ENCODE results near the gene AK4. TPM values are rescaled to one million over a fixed set of nuclear protein-coding genes. Genes with fewer than 3 reads are reported as not detected.

AK4 gene
- total RNA-seq, 3 donors from 2014 or later, result 18.2 to 47.3 (median 41.0) TPM

DNA sequence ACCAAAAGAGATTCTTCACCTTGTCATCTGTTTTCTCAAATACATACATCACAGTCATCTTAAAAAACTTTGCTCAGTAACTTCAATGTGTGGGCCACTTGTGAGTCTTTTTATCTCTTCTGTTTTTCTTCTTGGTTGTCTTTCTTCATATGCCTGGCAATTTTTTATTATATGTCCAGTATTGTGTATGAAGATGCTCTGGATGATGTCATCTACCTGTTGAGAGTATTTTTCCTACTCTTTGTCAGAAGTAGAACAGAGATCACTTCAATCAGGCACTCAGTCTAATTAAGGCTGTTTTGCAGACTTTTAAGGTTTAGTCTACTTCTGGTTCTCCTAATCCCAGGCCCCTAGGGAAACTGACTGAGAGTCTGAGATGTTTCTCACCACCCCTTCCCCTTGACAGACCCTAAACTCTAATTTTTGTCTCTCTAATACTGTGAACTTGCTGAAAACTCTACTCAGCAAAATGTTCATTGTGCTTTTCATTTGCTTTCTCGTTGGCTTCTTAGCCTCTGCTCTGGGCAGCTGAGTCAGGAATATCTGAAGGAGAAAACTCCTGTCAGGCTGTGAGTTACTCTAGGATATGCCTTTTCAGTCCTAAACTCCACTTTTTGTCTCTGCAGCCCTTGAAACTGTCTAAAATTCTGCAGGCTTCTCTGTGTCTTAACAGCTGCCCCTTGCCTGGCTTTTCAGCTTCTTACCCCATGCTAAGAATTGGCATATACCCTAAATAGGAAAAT is 128.4 kb downstream of the AK4 start:
- Histone ChIP-seq H3K27ac (no peak overlapping the region), H3K9me3 (no peaks in the 10 kb centered on the region), H3K4me3 (no peak overlapping the region), H3K36me3 (no peaks in the 10 kb centered on the region), H3K4me1 (no peaks in the 10 kb centered on the region), H3K27me3 (no peaks in the 10 kb centered on the region)
- no peak for DNase-seq (ENCODE audit: low spot score in 2 of 2)
- TF ChIP-seq POLR2A (IDR thresholded peaks at IDR 0.05), result no peak
- TF ChIP-seq, protein P1, sequence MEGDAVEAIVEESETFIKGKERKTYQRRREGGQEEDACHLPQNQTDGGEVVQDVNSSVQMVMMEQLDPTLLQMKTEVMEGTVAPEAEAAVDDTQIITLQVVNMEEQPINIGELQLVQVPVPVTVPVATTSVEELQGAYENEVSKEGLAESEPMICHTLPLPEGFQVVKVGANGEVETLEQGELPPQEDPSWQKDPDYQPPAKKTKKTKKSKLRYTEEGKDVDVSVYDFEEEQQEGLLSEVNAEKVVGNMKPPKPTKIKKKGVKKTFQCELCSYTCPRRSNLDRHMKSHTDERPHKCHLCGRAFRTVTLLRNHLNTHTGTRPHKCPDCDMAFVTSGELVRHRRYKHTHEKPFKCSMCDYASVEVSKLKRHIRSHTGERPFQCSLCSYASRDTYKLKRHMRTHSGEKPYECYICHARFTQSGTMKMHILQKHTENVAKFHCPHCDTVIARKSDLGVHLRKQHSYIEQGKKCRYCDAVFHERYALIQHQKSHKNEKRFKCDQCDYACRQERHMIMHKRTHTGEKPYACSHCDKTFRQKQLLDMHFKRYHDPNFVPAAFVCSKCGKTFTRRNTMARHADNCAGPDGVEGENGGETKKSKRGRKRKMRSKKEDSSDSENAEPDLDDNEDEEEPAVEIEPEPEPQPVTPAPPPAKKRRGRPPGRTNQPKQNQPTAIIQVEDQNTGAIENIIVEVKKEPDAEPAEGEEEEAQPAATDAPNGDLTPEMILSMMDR (IDR thresholded peaks at IDR 0.05), result no peak
- no peak for TF ChIP-seq POLR2AphosphoS5 (IDR thresholded peaks at IDR 0.05)
- intact Hi-C loops (cut with DNase I; ENCODE audit: low total_unique reads), result no loop called here

DNA sequence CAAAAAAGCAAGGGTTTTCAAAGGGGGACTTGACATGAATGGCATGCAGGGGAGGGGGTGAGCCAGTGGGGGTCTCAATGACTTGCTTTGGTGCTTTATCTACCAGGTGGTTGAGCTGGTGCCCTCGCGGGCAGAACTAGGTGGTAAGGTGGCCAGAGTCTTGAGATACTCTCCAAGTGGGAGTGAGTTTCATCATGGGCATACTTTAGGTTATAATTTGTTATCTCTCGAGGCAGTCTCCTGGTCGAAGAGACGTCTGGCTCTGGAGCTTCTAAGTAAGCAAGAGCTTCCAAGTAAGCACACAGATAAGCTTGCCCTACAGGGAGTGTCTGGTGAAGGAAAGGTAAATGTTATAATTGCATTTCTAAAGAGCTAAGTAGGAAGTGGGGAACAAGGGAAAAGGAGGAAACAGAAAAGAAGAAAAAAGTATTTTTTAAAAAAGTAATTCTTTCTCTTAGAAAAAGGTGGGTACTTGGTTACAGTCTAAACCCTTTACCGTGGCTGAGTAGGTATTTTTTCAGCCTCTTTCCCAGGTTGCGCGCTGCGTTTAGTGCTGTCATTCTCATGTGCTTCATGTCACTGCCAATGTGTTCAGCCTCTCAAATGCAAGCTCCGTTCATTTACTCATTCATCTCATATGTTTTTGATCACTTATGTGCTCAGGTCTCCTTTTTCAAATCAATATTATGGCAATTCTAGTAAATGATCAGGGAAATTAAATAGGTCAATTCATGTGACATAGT is 129.8 kb downstream of the AK4 start:
- Histone ChIP-seq H3K27me3 (no peaks in the 10 kb centered on the region), H3K4me1 (no peaks in the 10 kb centered on the region), H3K36me3 (no peaks in the 10 kb centered on the region), H3K27ac (no peak overlapping the region), H3K4me3 (no peak overlapping the region), H3K9me3 (no peaks in the 10 kb centered on the region)
- TF ChIP-seq POLR2A (IDR thresholded peaks at IDR 0.05), result no peak
- TF ChIP-seq, protein P1 (IDR thresholded peaks at IDR 0.05), result no peak
- no peak for TF ChIP-seq POLR2AphosphoS5 (IDR thresholded peaks at IDR 0.05)
- no peak for DNase-seq (ENCODE audit: low spot score in 2 of 2)
- intact Hi-C loops (cut with DNase I; ENCODE audit: low total_unique reads), result no loop called here

DNA sequence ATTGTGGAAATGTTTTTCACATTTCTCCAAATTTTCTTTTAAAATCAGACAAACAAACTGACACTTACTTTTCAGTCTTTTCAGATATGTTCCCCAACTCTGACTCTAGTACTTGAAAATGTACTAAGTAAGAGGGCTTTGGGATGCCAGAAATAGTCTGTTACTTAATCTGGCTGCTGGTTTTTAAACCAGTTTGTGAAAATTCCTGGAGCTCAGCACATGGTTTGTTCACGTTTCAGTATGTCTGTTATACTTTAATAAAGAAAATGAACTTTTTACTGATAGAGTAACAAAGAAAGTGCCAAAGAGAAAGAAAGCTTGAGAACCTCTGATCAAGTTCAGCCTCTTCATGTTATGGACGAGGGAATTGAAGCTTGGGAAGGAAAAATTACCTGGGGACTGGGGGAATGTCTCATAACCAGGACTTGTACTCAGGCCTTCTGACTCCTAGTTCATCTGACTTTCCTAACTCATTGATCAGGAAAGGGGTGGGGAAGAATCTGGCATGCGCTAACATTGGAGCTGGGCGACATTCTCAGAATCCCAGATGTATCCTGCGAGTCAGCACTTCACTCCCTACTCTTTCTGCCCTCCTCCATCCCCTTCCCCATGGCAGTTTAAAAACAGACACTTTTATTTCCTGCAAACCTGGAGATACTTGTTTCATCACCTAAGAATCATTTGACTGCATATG is 130.5 kb downstream of the AK4 start:
- Histone ChIP-seq H3K4me1 (no peaks in the 10 kb centered on the region), H3K4me3 (no peak overlapping the region), H3K36me3 (no peaks in the 10 kb centered on the region), H3K27me3 (no peaks in the 10 kb centered on the region), H3K9me3 (no peaks in the 10 kb centered on the region), H3K27ac (no peak overlapping the region)
- no peak for DNase-seq (ENCODE audit: low spot score in 2 of 2)
- intact Hi-C loops (cut with DNase I; ENCODE audit: low total_unique reads), result no loop called here
- TF ChIP-seq, protein P1 (IDR thresholded peaks at IDR 0.05), result no peak
- TF ChIP-seq POLR2A (IDR thresholded peaks at IDR 0.05) (no peak), POLR2AphosphoS5 (IDR thresholded peaks at IDR 0.05) (no peak)

DNA sequence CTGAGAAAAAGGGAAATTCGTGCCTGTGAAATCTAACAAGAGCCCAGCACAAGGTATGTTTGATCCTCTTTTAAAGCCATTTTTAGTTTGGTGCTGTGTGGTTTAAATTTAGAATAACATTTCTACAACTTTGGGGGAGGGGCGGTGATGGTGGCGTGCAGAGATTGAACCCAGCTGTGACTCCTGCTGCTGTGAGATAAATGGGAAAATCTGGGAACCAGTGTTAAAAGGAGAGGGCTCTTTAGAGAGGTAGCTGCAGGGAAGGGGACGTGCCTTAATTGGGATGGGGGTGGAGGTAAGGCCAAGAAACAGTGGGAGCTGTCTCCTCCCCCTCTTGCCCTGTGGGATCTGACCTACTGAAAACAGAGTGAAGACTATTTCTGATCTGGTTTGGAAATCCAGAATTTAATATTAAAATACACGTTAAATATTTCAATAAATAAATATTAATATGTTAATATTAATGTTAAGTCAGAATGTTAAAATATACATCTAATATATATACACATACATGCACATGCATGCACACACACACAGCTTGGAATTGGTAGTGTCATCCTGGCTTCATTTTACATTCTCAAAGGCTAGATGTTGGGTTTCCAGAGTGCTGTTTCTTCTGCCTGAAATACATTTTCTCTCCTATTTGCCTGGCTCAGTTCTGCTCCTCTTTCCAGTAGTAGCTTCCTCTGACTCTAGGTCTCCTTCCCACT is 131.2 kb downstream of the AK4 start:
- no peak for DNase-seq (ENCODE audit: low spot score in 2 of 2)
- no peaks in the 10 kb centered on the region for H3K27me3 ChIP-seq
- H3K9me3 ChIP-seq, result no peaks in the 10 kb centered on the region
- TF ChIP-seq POLR2AphosphoS5 (IDR thresholded peaks at IDR 0.05) (no peak), POLR2A (IDR thresholded peaks at IDR 0.05) (no peak)
- TF ChIP-seq, protein P1 (IDR thresholded peaks at IDR 0.05), result no peak
- intact Hi-C loops (cut with DNase I; ENCODE audit: low total_unique reads), result no loop called here
- H3K4me3 ChIP-seq, result no peak overlapping the region
- H3K27ac ChIP-seq, result no peak overlapping the region
- no peaks in the 10 kb centered on the region for H3K36me3 ChIP-seq
- no peaks in the 10 kb centered on the region for H3K4me1 ChIP-seq

Other genes with a start within 250 kb of the AK4 start
- gene JAK1, start 181.7 kb upstream of the AK4 start, total RNA-seq, result 100 to 1,000 TPM; 179 to 258 (median 196) TPM
- 1 to 10 TPM in 2 of 3 donors, under 1 TPM in 1; 0.96 to 6.2 (median 4.2) TPM for gene DNAJC6, start 161.3 kb downstream of the AK4 start, total RNA-seq

Measured in breast epithelium (tissue), 4 donors.